HAP-1 (cell line): ENCODE measurements around the gene ANKFY1.
"Not testable (repeated sequence)": the region's sequence is repeated elsewhere in the genome, so short reads cannot be mapped to it uniquely, and the experiment has no call there.

Experiments used
- DNase-seq, 2 experiments: peaks; one replicate each; pipeline ENCODE4 v3.0.0-alpha.2; 2016 to 2020; ENCODE audit warnings: low spot score in 2 of 2
- H3K27me3 ChIP-seq: fragments of 250-450 bp; sonication (Bioruptor Pico); 2 replicates; pipeline ENCODE4 v1.5.1; 2020; ENCODE audit warnings: low read depth, mild to moderate bottlenecking, moderate library complexity
- H3K36me3 ChIP-seq: fragments of 250-450 bp; sonication (Bioruptor Pico); replicated peaks from 2 replicates; pipeline ENCODE4 v1.5.1; 2020; ENCODE audit warnings: mild to moderate bottlenecking
- H3K4me1 ChIP-seq: fragments of 250-450 bp; sonication (Bioruptor Pico); 2 replicates; pipeline ENCODE4 v1.5.1; 2020; ENCODE audit warnings: mild to moderate bottlenecking
- H3K4me3 ChIP-seq: fragments of 250-450 bp; sonication (Bioruptor Pico); 2 replicates; pipeline ENCODE4 v1.5.1; 2020; ENCODE audit warnings: mild to moderate bottlenecking, moderate library complexity
- H3K9me3 ChIP-seq: fragments of 250-450 bp; sonication (Bioruptor Pico); 2 replicates; pipeline ENCODE4 v1.5.1; 2020; ENCODE audit warnings: mild to moderate bottlenecking, moderate library complexity
- in situ Hi-C: fragments of 300-500 bp; cut with MboI; formaldehyde crosslinking; loops from 3 replicates; pipeline ENCODE4 v1.14.3; 2020; ENCODE audit warnings: low sequenced_read_pairs, inconsistent platforms, mixed read lengths

The ANKFY1 gene

GRCh38 chr17:4195306-4195705 lies 68.5 kb downstream of the ANKFY1 start:
- Histone ChIP-seq H3K4me3 (no peak overlapping the region), H3K4me1 (no peaks in the 10 kb centered on the region), H3K36me3 (peaks cover 26% of the 10 kb centered on the region), H3K27me3 (no peaks in the 10 kb centered on the region), H3K9me3 (no peaks in the 10 kb centered on the region)
- DNase-seq, result no peak
- in situ Hi-C loops, result no loop called here

- Histone ChIP-seq H3K4me3 (no peak overlapping the region), H3K9me3 (no peaks in the 10 kb centered on the region), H3K27me3 (no peaks in the 10 kb centered on the region), H3K4me1 (no peaks in the 10 kb centered on the region), H3K36me3 (peaks cover 31% of the 10 kb centered on the region)
- in situ Hi-C loops, result no loop called here
- DNase-seq, result no peak
These were observed 69.0 kb downstream of the ANKFY1 start for GRCh38 chr17:4194796-4195195.

GRCh38 chr17:4190791-4191190 lies 73.0 kb downstream of the ANKFY1 start:
- in situ Hi-C loops, DNase-seq, H3K4me1 ChIP-seq, H3K27me3 ChIP-seq, H3K4me3 ChIP-seq, H3K9me3 ChIP-seq: not testable (repeated sequence)
- peaks cover 46% of the 10 kb centered on the region for H3K36me3 ChIP-seq

GRCh38 chr17:4189280-4189679 lies 74.5 kb downstream of the ANKFY1 start:
- in situ Hi-C loops, result no loop called here
- DNase-seq, result no peak
- H3K4me3 ChIP-seq, result no peak overlapping the region
- H3K36me3 ChIP-seq, result peaks cover 41% of the 10 kb centered on the region
- no peaks in the 10 kb centered on the region for H3K4me1 ChIP-seq
- no peaks in the 10 kb centered on the region for H3K27me3 ChIP-seq
- no peaks in the 10 kb centered on the region for H3K9me3 ChIP-seq

GRCh38 chr17:4188076-4188475 lies 75.7 kb downstream of the ANKFY1 start:
- DNase-seq, result no peak
- H3K4me1 ChIP-seq, result no peaks in the 10 kb centered on the region
- peaks cover 53% of the 10 kb centered on the region for H3K36me3 ChIP-seq
- no peaks in the 10 kb centered on the region for H3K27me3 ChIP-seq
- in situ Hi-C loops, result no loop called here
- no peak overlapping the region for H3K4me3 ChIP-seq
- no peaks in the 10 kb centered on the region for H3K9me3 ChIP-seq

GRCh38 chr17:4187076-4187475 lies 76.7 kb downstream of the ANKFY1 start:
- Histone ChIP-seq H3K27me3 (no peaks in the 10 kb centered on the region), H3K4me3 (no peak overlapping the region), H3K9me3 (no peaks in the 10 kb centered on the region), H3K4me1 (no peaks in the 10 kb centered on the region), H3K36me3 (peaks cover 58% of the 10 kb centered on the region)
- in situ Hi-C loops, result no loop called here
- DNase-seq, result no peak

GRCh38 chr17:4186357-4186881 lies 77.4 kb downstream of the ANKFY1 start:
- Histone ChIP-seq H3K4me3 (no peak overlapping the region), H3K27me3 (no peaks in the 10 kb centered on the region), H3K9me3 (no peaks in the 10 kb centered on the region), H3K4me1 (no peaks in the 10 kb centered on the region), H3K36me3 (peaks cover 65% of the 10 kb centered on the region)
- no peak for DNase-seq
- in situ Hi-C loops, result no loop called here

- in situ Hi-C loops, result no loop called here
These were observed 78.1 kb downstream of the ANKFY1 start for GRCh38 chr17:4185656-4186055.

GRCh38 chr17:4184811-4185210 lies 79.0 kb downstream of the ANKFY1 start:
- H3K9me3 ChIP-seq, result no peaks in the 10 kb centered on the region
- H3K4me3 ChIP-seq, result no peak overlapping the region
- no peak for DNase-seq
- no peaks in the 10 kb centered on the region for H3K4me1 ChIP-seq
- in situ Hi-C loops, result no loop called here
- peaks cover 72% of the 10 kb centered on the region for H3K36me3 ChIP-seq
- H3K27me3 ChIP-seq, result no peaks in the 10 kb centered on the region

More at GRCh38 chr17:4185656-4186055, 78.1 kb downstream of the ANKFY1 start:
- Histone ChIP-seq H3K9me3 (no peaks in the 10 kb centered on the region), H3K27me3 (no peaks in the 10 kb centered on the region), H3K4me3 (no peak overlapping the region), H3K4me1 (no peaks in the 10 kb centered on the region), H3K36me3 (peaks cover 72% of the 10 kb centered on the region)
- no peak for DNase-seq

- no peaks in the 10 kb centered on the region for H3K9me3 ChIP-seq
- DNase-seq, result no peak
- H3K36me3 ChIP-seq, result peaks cover 85% of the 10 kb centered on the region
- H3K4me3 ChIP-seq, result no peak overlapping the region
- in situ Hi-C loops, result no loop called here
- H3K27me3 ChIP-seq, result no peaks in the 10 kb centered on the region
- no peaks in the 10 kb centered on the region for H3K4me1 ChIP-seq
These were observed 81.7 kb downstream of the ANKFY1 start for GRCh38 chr17:4182043-4182442.

GRCh38 chr17:4180791-4181190 lies 83.0 kb downstream of the ANKFY1 start:
- Histone ChIP-seq H3K27me3 (no peaks in the 10 kb centered on the region), H3K36me3 (peaks cover 90% of the 10 kb centered on the region), H3K9me3 (no peaks in the 10 kb centered on the region), H3K4me3 (no peak overlapping the region), H3K4me1 (no peaks in the 10 kb centered on the region)
- no peak for DNase-seq
- in situ Hi-C loops, result no loop called here

GRCh38 chr17:4179071-4179470 lies 84.7 kb downstream of the ANKFY1 start:
- no peak for DNase-seq
- peaks cover 93% of the 10 kb centered on the region for H3K36me3 ChIP-seq
- H3K4me1 ChIP-seq, result no peaks in the 10 kb centered on the region
- in situ Hi-C loops, result no loop called here
- H3K4me3 ChIP-seq, result no peak overlapping the region
- no peaks in the 10 kb centered on the region for H3K27me3 ChIP-seq
- no peaks in the 10 kb centered on the region for H3K9me3 ChIP-seq

- in situ Hi-C loops, result no loop called here
- Histone ChIP-seq H3K36me3 (peaks cover 93% of the 10 kb centered on the region), H3K4me3 (no peak overlapping the region), H3K4me1 (no peaks in the 10 kb centered on the region), H3K9me3 (no peaks in the 10 kb centered on the region), H3K27me3 (no peaks in the 10 kb centered on the region)
- DNase-seq, result no peak
These were observed 85.1 kb downstream of the ANKFY1 start for GRCh38 chr17:4178651-4179050.

- in situ Hi-C loops, result no loop called here
- DNase-seq, result no peak
- no peaks in the 10 kb centered on the region for H3K27me3 ChIP-seq
- no peaks in the 10 kb centered on the region for H3K9me3 ChIP-seq
- no peaks in the 10 kb centered on the region for H3K4me1 ChIP-seq
- H3K4me3 ChIP-seq, result no peak overlapping the region
- H3K36me3 ChIP-seq, result peaks cover 93% of the 10 kb centered on the region
These were observed 86.0 kb downstream of the ANKFY1 start for GRCh38 chr17:4177806-4178205.

- in situ Hi-C loops, result no loop called here
- DNase-seq, result no peak
- H3K27me3 ChIP-seq, result no peaks in the 10 kb centered on the region
- H3K4me3 ChIP-seq, result no peak overlapping the region
- no peaks in the 10 kb centered on the region for H3K4me1 ChIP-seq
- H3K9me3 ChIP-seq, result no peaks in the 10 kb centered on the region
- peaks cover 93% of the 10 kb centered on the region for H3K36me3 ChIP-seq
These were observed 86.8 kb downstream of the ANKFY1 start for GRCh38 chr17:4176808-4177472.
